Measurements from ENCODE around the gene TBC1D1.

GRCh38 chr4:38091636-38092035 is 200.8 kb downstream of the TBC1D1 start:
- TF ChIP-seq CTCF (IDR thresholded peaks at IDR 0.05): no peak
- TF ChIP-seq REST (IDR thresholded peaks at IDR 0.05; ENCODE audit: insufficient read depth in 1 of 2, low read depth in 2 of 2, low read length in 1 of 2): no peak
- TF ChIP-seq SIN3A (IDR thresholded peaks at IDR 0.05; ENCODE audit: borderline replicate concordance, insufficient read depth, low read depth, low read length): no peak
